HCT116 (cell line): ENCODE results near the gene SLCO4A1. TPM values are rescaled to one million over a fixed set of nuclear protein-coding genes. Genes with fewer than 3 reads are reported as not detected.

Experiments used
- ATAC-seq: fragments of 200-7000 bp; cut with Tn5 transposase; 2 replicates; pipeline ENCODE4 v1.9.1; 2020; ENCODE audit warnings: mild to moderate bottlenecking, moderate library complexity
- BruUV-seq: library from RNA; stranded (reverse); fragments of 400-500 nt; replicated peaks from 2 replicates; lab custom pipeline; 2021; lab: Mats Ljungman, UMichigan
- CTCF ChIA-PET: fragments of 300-600 bp; sonication (Branson Sonifier 250); formaldehyde crosslinking; loops from one replicate; lab custom pipeline; 2021; ENCODE audit warnings: antibody characterized with exemption; lab: Charles Lee
- POLR2A ChIA-PET: fragments of 300-600, 350-600 bp; sonication (Branson Sonifier 250); formaldehyde crosslinking; loops from one replicate; lab custom pipeline; 2021; ENCODE audit warnings: antibody characterized with exemption; lab: Charles Lee
- RAD21 ChIA-PET, 2 experiments: fragments of 300-600 bp; sonication (Branson Sonifier 250); formaldehyde crosslinking; loops; one replicate each; lab custom pipeline; 2023; ENCODE audit warnings: low total read pairs in 2 of 2; ENCODE audit not compliant: uncharacterized antibody in 2 of 2, unreplicated experiment in 2 of 2, low non-redundant PET in 1 of 2; lab: Charles Lee
- DNase-seq: peaks from one replicate; pipeline ENCODE4 v3.0.0-alpha.2; 2010; ENCODE audit warnings: low read depth, low spot score
- H2AFZ ChIP-seq: fragments of 200-600 bp; shearing (Covaris generic), sonication (generic); 2 replicates; pipeline ENCODE4 v1.6.1; 2017; ENCODE audit warnings: low read depth, mixed run types, mixed read lengths, antibody characterized with exemption, low read length; ENCODE audit not compliant: poor library complexity, severe bottlenecking
- H3K27ac ChIP-seq: 2 replicates; pipeline ENCODE4 v1.5.1; 2012; ENCODE audit warnings: low read depth, low read length
- H3K27me3 ChIP-seq: fragments of 200-600 bp; sonication (generic); 2 replicates; pipeline ENCODE4 v1.6.1; 2016; ENCODE audit warnings: mixed run types, low read length, mixed read lengths; ENCODE audit not compliant: insufficient read depth
- H3K36me3 ChIP-seq, 2 experiments: fragments of 200-500 bp in 1 of 2; fragments of 200-600 bp in 1 of 2; sonication (Bioruptor generic) in 1 of 2; sonication (generic) in 1 of 2; 2 replicates each; pipeline versions ENCODE4 v1.5.1 to v1.6.1; 2014 to 2016; ENCODE audit warnings: low read length in 2 of 2, inconsistent platforms in 1 of 2, mixed read lengths in 1 of 2, mixed run types in 1 of 2; ENCODE audit not compliant: insufficient read depth in 2 of 2, control insufficient read depth in 1 of 2
- H3K4me1 ChIP-seq, 2 experiments: fragments of 200-600 bp in 1 of 2; sonication (generic) in 1 of 2; 2 replicates each; pipeline versions ENCODE4 v1.5.1 to v1.6.1; 2012 to 2017; ENCODE audit warnings: low read length in 2 of 2, inconsistent platforms in 1 of 2, mild to moderate bottlenecking in 1 of 2, mixed read lengths in 1 of 2, mixed run types in 1 of 2, moderate library complexity in 1 of 2; ENCODE audit not compliant: insufficient read depth in 2 of 2, control insufficient read depth in 1 of 2
- H3K4me2 ChIP-seq: fragments of 200-600 bp; sonication (generic); 2 replicates; pipeline ENCODE4 v1.6.1; 2017; ENCODE audit warnings: mixed run types, low read length, mixed read lengths
- H3K4me3 ChIP-seq, 2 experiments: fragments of 200-600 bp in 1 of 2; sonication (generic) in 1 of 2; replicated peaks in 1 of 2; 2 replicates each; pipeline ENCODE4 v1.5.1; 2011 to 2016; ENCODE audit warnings: low read length in 2 of 2, control low read depth in 1 of 2, low read depth in 1 of 2, mild to moderate bottlenecking in 1 of 2, mixed read lengths in 1 of 2, mixed run types in 1 of 2
- H3K79me2 ChIP-seq: fragments of 200-600 bp; sonication (generic); 2 replicates; pipeline ENCODE4 v1.6.1; 2017; ENCODE audit warnings: mild to moderate bottlenecking, mixed run types, low read length, moderate library complexity, mixed read lengths; ENCODE audit not compliant: insufficient read depth
- H3K9ac ChIP-seq: fragments of 200-600 bp; sonication (generic); 2 replicates; pipeline ENCODE4 v1.6.1; 2016; ENCODE audit warnings: low read length, mixed read lengths
- H3K9me2 ChIP-seq: fragments of 200-600 bp; sonication (generic), shearing (Covaris generic); 2 replicates; pipeline ENCODE4 v1.6.1; 2017; ENCODE audit warnings: mixed run types, mild to moderate bottlenecking, moderate library complexity; ENCODE audit not compliant: insufficient read depth
- H3K9me3 ChIP-seq, 2 experiments: fragments of 200-500 bp in 1 of 2; fragments of 200-600 bp in 1 of 2; sonication (Bioruptor generic) in 1 of 2; sonication (generic) in 1 of 2; 2 replicates each; pipeline ENCODE4 v1.6.1; 2014 to 2017; ENCODE audit warnings: low read length in 2 of 2, mixed read lengths in 2 of 2, inconsistent platforms in 1 of 2, low read depth in 1 of 2, mild to moderate bottlenecking in 1 of 2, mixed run types in 1 of 2, moderate library complexity in 1 of 2; ENCODE audit not compliant: control insufficient read depth in 1 of 2, insufficient read depth in 1 of 2
- H4K20me1 ChIP-seq: fragments of 200-600 bp; sonication (generic), shearing (Covaris generic); 2 replicates; pipeline ENCODE4 v1.6.1; 2017; ENCODE audit warnings: mixed run types, mild to moderate bottlenecking, moderate library complexity; ENCODE audit not compliant: insufficient read depth
- CEBPB ChIP-seq: IDR thresholded peaks from 2 replicates; pipeline ENCODE4 v1.6.1; 2012; ENCODE audit warnings: low read depth
- CTCF ChIP-seq, 3 experiments: fragments of 200-600 bp in 1 of 3; sonication (generic) in 1 of 3; IDR thresholded peaks in 2 of 3; conservative IDR thresholded peaks in 1 of 3; 2 replicates each; pipeline ENCODE4 v1.5.1; 2012 to 2017; ENCODE audit warnings: low read depth in 2 of 3, low read length in 2 of 3, antibody characterized with exemption in 1 of 3, borderline replicate concordance in 1 of 3, control low read depth in 1 of 3, mild to moderate bottlenecking in 1 of 3, mixed read lengths in 1 of 3, mixed run types in 1 of 3, moderate library complexity in 1 of 3; ENCODE audit not compliant: insufficient read depth in 1 of 3
- EZH2 ChIP-seq: fragments of 200-600 bp; sonication (generic); IDR thresholded peaks from 2 replicates; pipeline ENCODE4 v1.6.1; 2017; ENCODE audit warnings: antibody characterized with exemption, mixed run types
- JUND ChIP-seq: IDR thresholded peaks from 2 replicates; pipeline ENCODE4 v1.6.1; 2012
- SP1 ChIP-seq: IDR thresholded peaks from 2 replicates; pipeline ENCODE4 v1.6.1; 2012; ENCODE audit warnings: low read depth
- TCF7L2 ChIP-seq: IDR thresholded peaks from 2 replicates; pipeline ENCODE4 v1.7.0; 2011; ENCODE audit warnings: borderline replicate concordance, inconsistent platforms; ENCODE audit not compliant: insufficient read depth, insufficient read length; ENCODE audit errors: extremely low read depth
- YY1 ChIP-seq: IDR thresholded peaks from 2 replicates; pipeline ENCODE4 v1.6.1; 2011; ENCODE audit warnings: low read length, low read depth, moderate library complexity, mild to moderate bottlenecking; ENCODE audit not compliant: insufficient replicate concordance; ENCODE audit errors: extremely low read depth
- ZBTB33 ChIP-seq: IDR thresholded peaks from 2 replicates; pipeline ENCODE4 v1.6.1; 2011; ENCODE audit warnings: mild to moderate bottlenecking, low read length, moderate library complexity; ENCODE audit not compliant: insufficient replicate concordance; ENCODE audit errors: extremely low read depth
- ZFX ChIP-seq: fragments of 450-650 bp; IDR thresholded peaks from 2 replicates; pipeline ENCODE4 v1.6.1; 2017
- ZNF274 ChIP-seq: fragments of 200-500 bp; sonication (Bioruptor generic); IDR thresholded peaks from 2 replicates; pipeline ENCODE4 v1.6.1; 2014; ENCODE audit warnings: mild to moderate bottlenecking, low read depth, low read length, inconsistent platforms
- intact Hi-C: fragments of 100-400 bp; cut with micrococcal nuclease; formaldehyde crosslinking; loops from 2 replicates; pipeline ENCODE4 v1.10.0; 2022
- total RNA-seq: library from RNA; stranded (reverse); gene quantifications from one replicate; pipeline ENCODE4 v1.2.1, GENCODE V29; 2021; ENCODE audit not compliant: unreplicated experiment

The SLCO4A1 gene
- total RNA-seq, 1 experiment from 2014 or later = 107 TPM

- Histone ChIP-seq H2AFZ (no peak overlapping the region), H3K9ac (no peak overlapping the region), H3K79me2 (peaks cover 80% of the 10 kb centered on the region), H4K20me1 (peaks cover 3% of the 10 kb centered on the region; the same call in 1 of the 2 replicates), H3K27me3 (no peaks in the 10 kb centered on the region), H3K4me2 (no peak overlapping the region), H3K36me3 (peaks cover 55 to 58% of the 10 kb centered on the region in 2 experiments; a peak in 3 of 4 replicates), H3K4me1 (peaks cover 2 to 8% of the 10 kb centered on the region in 2 experiments), H3K9me3 (no peaks in the 10 kb centered on the region), H3K27ac (peak overlapping the region; percentile 14; the same call in 1 of the 2 replicates)
- no TSS peak for BruUV-seq
- intact Hi-C loops = no loop called here
- ChIA-PET CTCF (no interaction called here), POLR2A (no interaction called here), RAD21 (no interaction called here)
- DNase-seq = no peak
- ATAC-seq = no peak
- no peak for TF ChIP-seq ZFX
- no peak for TF ChIP-seq CTCF (IDR thresholded peaks at IDR 0.05 in 2 of 3, conservative IDR thresholded peaks at IDR 0.05 in 1 of 3; ENCODE audit: borderline replicate concordance in 1 of 3, insufficient read depth in 1 of 3, low read depth in 2 of 3, low read length in 2 of 3)
- TF ChIP-seq CEBPB = no peak
- TF ChIP-seq ZNF274 = no peak
- TF ChIP-seq SP1 = no peak
- TF ChIP-seq YY1 = no peak
- TF ChIP-seq TCF7L2 = no peak
- no peak for TF ChIP-seq JUND
- no peak for TF ChIP-seq ZBTB33
- no peak for TF ChIP-seq EZH2
- TF ChIP-seq, all 23 proteins: peak for 0
- Histone ChIP-seq H3K9me2 (no peaks in the 10 kb centered on the region), H3K4me3 (no peak overlapping the region)
Measured at GRCh38 chr20:62657589-62657942, 15.3 kb downstream of the SLCO4A1 start.
